Stimulated activated CD8-positive, alpha-beta memory T cell treated with anti-CD3 and anti-CD28 coated beads, Interleukin-4, amount 100 ng/mL, for 1 hour (primary cell): ENCODE measurements around the gene ZNF385D.

Experiments used
- DNase-seq, 2 donors: peaks; one replicate each; pipeline ENCODE4 v3.0.0-alpha.2; 2020; ENCODE audit warnings: low read depth in 2 of 2, low spot score in 1 of 2

ZNF385D gene, protein sequence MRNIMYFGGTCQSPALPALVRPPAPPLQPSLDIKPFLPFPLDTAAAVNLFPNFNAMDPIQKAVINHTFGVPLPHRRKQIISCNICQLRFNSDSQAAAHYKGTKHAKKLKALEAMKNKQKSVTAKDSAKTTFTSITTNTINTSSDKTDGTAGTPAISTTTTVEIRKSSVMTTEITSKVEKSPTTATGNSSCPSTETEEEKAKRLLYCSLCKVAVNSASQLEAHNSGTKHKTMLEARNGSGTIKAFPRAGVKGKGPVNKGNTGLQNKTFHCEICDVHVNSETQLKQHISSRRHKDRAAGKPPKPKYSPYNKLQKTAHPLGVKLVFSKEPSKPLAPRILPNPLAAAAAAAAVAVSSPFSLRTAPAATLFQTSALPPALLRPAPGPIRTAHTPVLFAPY

DNA sequence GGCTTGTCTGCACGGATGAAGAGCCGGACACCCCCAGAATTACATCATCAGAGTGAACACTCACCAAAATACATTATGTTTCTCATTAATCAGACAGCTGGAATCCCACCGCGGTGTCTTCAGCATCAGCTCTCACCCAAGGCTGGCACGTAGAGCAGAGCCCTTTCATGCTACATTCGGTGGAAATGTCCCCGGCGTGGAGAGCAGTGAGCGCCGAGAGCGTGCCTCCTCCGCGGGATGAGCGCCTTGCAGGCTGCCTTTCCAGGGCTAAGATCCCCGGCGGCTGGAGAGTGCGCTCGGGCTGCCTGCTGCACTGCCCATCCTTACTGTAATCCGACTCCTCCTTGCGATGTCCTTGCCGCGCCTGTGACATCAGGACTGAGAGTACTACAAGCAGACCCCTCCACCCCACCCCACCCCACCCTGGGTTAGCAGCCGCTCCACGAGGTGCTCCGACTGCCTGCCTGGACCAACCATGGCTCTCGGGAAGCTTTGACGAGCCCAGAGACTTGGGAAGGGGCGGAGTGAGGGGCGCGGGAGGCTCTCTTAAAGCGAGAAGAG, at the start of gene ZNF385D:
Gene ZNF385D (minus strand): TSS at position 380 of the 561 bp plus-strand sequence. CDS start 294 bp downstream, at position 86.
- DNase-seq, result no peak

DNA sequence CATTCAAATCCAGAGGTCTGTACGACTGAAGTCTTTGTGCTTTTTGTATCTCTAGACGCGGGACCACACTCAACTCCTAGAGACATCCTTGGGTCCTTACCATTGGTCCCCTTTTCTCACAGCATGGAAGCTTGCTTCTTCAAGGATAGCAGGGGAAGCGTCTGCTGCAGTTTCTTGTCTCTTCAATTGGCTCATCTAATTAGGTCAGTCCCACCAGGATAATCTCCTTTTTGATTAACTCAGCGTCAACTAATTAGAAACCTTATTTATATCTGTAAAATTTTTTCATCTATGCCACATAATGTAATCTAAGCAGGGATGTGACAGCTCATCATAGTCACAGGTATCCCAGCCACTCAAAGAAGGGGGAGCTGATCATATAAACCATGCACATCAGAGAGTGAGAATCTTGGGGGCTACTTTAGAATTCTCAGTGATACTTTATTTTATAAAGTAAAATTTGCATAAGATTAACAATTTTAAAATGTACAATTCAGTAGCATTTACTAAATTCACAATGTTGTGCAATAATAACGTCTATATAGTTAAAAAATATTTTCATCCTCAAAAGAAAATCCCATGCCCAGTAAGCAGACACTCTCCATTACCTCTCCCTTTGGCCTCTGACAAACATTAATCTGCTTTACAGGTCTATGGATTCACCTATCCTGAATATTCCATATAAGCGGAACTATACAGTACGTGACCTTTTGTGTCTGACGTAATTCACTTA, 47.5 kb upstream of the ZNF385D start:
- no peak for DNase-seq

DNA sequence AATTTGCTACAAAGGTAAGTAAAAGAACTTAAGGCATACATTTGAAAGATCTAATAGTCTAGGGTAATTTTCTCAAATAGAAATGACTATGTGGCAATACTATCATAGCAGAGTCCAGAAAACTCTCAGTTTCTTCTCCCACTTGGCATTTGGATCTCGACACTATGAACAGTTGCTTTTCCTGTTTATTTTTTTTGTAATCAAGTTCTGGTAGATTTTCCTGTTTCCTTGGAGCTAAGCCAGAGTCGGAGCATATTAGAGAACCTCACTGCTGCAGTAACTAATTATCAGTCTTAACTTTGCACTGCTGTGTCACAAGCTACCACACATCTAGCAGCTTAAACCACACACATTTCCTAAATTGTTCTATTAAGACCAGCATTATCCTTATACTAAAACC, 44.9 kb upstream of the ZNF385D start:
- no peak for DNase-seq

DNA sequence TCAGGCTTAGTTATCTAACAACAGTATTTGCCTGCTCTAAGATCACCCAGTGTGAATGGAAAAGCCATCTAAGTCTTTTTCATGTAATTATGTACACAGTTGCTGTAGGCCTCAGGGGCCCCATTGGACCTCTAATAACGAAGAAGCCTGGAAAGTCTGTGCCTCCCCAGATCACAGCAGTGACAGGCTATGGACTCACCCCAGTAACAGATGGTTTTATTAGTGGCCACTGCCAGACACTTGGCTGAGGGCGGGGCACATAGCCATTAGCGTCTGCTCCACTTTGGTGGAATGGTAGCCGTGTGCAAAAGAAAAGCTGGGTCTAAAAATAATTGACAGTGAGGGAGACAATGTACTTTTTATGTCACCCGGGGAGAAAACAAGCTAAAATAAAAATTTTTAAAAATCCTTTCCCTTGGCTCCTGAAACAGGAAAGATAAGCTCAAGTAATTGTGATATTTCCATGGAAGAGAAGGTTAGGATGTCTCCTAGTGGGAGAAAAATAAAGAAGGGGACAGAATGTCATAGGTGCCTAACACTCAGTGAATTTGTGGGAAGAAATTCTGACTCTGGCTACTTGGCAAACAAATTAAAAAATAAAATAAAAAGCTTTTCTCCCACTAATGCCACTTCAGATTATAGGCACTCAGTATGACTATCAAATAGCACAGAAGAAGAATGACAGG, 44.3 kb upstream of the ZNF385D start:
- DNase-seq, result no peak

DNA sequence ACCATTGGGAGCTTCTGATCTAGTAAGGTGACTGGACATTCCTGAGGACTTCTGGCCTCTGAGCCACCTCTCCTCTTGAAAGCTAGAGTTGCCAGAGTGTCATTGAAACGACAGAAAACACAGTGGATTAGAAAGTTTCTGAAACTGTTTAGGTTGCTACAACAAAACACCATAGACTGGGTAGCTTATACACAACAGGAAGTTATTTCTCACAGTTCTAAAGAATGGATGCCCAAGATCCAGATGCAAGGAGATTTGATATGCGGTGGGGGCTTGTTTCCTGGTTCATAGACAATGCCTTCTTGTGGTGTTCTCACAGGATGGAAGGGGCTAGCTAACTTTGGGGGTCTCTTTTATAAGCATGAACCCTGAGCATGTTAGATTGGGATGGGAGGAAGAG, 43.3 kb upstream of the ZNF385D start:
- DNase-seq, result no peak

DNA sequence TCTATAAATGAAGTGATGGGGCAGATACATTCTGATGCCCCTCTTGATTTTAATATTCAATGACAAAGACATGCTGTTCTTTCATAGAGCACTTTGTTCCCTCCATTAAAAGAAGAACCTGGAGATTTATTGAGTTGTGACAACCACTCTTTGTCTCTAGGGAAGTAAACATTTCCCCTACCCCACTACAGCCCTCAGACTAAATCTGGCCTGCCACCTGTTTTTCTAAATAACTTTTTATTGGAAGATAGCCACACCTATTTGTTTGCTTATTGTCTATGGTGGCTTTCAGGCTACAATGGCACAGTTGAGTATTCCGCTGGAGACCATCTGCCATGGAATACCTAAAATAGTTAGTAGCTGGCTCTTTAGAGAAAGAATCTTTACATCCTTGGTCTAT, 41.2 kb upstream of the ZNF385D start:
- DNase-seq, result no peak

DNA sequence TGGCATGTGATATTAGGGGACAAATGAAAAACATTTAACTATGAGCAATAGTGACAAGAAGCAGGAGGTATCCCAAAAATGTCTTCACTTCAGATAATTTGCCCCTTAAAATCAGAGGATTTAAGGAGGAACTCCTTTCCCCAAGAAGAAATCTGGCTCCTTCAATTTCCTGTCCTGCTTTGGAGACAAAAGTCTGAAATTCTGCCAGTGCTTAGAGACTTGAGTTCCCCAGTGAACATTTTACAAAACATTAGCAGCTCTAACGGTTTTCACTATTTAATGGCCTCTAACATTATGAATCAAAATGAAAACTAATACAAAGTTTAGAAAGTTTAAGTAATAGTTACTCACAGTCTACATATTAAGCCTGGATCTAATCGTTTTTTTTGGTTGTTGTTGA, 40.3 kb upstream of the ZNF385D start:
- no peak for DNase-seq

DNA sequence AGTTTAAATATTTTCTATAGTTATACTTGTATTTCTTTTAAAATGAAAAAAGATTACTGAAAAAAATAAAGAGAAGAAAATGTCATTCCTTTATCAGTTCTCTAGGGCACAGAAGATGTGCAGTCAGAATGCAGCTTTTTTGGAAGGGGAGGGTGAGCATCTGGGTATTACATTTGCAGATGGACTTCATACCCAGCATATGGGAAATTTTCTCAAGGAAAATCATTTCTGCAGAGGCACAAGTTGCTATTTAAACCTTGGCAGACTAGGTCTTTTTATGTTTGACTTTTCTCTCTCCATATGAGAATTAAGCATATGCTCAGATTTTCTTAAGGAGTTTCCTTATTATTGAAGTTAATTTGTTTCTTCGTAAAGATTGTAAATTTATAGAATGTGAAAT, 39.5 kb upstream of the ZNF385D start:
- no peak for DNase-seq

DNA sequence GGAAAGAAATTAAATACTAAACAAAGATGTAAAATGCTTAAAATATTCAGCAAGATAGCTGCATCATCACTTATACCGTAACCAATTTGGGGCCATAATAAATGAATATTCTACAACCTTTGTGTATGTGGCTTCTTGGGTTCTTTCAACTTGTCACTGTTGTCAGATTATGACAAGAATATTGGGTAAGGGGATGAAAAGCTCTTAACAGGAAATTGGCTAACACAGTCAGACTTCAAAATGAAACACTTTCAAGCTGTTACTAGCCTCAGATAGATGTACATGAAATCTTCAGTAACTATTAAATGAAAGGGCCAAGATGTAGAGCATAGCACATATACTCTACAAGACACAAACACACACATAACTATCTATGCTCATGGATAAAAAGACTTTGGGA, 38.7 kb upstream of the ZNF385D start:
- DNase-seq, result no peak

DNA sequence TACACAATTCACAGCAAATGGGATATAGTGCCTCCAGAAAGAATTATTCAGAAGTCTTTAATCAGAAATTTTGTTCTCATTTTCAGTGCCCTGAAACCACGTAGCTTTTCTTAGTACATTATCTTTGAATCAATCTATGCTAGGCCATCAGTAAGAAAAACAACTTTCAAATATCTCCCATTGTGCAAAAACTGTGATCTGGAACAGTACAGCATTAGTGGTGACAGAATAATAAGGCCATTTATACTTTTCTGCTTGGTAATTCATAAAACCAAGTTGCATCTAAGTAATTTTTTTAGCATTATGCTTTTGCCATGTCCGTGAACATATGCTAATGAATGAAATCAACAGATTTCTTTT, 35.4 kb upstream of the ZNF385D start:
- no peak for DNase-seq

DNA sequence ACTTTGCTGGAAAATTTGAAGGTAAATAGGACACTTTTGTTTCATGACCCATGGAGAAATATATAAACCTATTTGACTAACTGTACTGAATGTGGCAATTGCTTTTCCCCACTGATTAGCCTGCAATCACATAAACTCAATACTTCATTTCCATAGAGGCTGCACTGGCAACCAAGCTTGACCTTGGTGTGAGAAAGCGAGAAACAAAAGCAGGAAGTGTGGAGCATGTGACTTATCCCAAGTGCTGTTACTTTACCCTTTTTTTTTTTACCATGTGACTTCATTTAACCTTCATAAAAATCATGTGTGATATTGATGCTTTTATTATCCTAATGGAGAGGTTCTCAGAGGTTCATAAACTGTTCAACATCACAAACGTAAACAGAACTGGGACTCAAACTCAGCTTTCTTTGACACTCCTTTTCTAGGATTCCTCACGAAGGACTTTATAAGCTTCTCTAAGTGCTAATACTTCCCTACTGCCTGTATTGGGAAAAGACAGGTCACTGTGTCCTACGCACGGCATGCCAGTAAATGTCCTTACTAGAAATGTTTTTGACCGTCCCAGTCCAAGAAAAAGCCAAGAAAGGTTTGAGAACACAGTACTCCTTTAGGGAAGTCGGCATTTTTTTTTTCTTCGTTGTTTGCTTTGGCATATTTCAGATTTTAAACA, 34.9 kb upstream of the ZNF385D start:
- DNase-seq, result no peak

DNA sequence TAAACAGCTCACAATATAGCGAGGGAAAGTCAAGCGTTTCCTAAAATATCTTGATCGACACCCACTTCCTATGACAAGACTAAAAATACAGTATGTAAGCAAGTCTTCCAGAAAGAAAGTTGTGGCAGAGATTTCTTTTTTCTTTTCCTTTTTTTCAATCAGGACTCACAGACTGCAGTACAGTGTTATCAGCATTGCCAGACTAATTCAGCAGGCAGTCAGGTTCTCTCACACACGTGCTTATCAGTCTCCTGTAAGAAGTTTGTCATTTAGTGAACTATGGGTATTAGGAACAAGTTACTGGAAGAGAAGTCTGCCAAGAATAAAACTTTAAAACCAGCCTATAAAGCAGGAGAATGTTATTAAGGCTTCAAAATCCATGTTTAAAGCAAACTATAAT, 32.8 kb upstream of the ZNF385D start:
- no peak for DNase-seq

DNA sequence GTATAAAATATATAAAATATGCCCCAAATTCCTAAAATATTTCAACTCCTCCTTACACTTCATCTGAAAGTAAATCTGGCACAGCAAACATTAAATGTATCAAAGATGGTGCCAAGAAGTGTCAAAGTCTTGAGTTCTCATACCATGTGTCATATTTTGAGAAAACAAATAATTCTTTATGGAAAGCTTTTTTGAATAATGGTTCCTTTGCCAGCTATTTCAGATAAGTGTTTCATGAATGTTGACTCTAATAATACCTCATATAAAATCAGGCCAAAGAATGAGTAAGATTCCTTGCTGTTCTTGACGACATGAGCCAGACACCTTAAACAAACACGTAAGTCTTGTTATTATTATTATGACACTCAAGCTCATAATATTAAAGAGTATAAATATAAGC, 30.3 kb upstream of the ZNF385D start:
- DNase-seq, result no peak

DNA sequence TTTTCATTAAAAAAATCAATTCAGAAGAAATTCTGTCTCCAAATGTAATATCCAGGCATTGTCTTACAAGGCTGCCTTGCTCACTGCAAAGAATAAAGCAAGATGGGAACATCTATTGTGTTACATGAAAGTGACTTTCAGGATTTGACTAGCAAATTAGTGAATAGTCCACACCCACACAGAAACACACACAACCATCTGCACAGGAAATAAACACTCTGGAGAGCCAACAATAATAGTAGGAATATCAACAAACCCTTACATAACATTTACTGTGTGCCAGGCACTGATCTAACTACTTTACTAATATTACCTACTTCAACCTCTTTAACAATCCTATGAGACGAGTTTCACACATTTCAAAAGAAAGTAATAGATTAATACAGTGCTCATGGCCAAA, 28.9 kb upstream of the ZNF385D start:
- DNase-seq, result no peak

DNA sequence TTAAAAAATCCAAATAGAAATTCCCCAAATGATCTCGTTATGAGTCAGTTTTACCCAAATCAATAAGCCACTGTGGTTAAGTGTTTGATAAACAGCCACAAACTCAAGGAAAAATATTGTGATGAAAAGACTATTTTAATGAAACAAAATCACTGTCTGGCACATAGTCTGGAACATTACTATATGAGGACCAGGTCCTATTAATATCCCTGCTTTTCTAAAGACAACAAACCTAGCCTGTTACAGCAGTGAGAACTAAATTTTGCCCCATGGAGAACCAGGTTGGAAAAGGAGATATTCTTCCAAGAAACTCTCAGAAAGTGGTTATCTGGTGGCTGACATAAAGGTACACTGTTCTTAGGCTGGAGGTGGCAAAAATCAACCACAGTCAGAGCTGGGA, 27.7 kb upstream of the ZNF385D start:
- DNase-seq, result no peak

DNA sequence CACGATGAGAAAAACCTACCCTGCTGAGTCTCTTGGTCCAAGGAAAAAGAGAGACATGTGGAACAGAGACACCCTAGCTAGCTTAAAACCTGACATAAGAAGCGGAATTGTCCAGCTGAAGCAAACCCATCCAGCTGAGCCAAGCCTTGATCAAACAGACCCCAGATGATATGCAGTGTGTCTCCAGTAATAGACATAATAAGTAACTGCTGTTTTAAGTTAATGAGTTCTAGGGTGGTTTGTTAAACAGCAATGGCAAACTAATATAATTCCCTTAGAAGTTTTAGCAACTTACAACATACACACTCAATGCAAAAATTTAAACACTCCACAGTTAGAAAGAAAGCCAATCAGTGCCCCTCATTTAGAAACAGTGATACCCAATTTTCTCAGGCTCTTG, 26.8 kb upstream of the ZNF385D start:
- DNase-seq, result no peak

DNA sequence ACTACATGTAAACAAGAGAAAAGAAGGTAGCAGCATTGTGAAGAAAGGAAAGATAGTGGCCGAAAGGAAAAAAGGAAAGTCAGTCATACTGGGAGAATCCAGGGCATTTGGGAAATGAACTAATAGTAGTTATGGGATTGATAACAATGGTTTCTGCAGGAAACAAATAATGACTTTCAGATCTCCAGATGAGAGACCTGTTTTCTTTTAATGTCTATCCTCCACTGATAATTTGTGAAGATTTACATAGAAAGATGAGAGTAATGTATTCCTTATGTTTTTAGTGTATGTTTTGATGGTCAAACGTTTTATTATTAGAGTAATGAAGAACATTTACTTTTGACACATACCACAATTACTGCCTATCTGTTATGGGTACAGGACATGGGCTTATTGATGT, 15.0 kb upstream of the ZNF385D start:
- DNase-seq, result no peak

DNA sequence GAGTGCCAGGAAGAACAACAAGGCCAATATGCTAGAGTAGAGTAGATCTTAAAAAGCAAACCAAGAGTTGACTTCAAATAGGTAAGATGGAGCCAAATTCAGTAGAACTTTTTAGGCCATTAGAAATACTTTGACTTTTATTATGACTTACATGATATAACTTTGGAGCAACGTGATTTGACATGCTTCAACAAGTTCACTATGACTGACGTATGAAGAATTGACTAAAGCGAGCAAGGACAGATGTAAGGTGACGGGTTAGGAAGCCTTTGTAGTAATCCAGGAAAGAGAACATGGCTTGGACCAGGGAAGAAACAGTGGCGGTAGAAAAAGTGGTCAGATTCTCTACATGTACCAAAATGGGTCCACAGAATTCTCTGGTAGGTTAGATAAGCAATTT, 4.9 kb upstream of the ZNF385D start:
- no peak for DNase-seq

DNA sequence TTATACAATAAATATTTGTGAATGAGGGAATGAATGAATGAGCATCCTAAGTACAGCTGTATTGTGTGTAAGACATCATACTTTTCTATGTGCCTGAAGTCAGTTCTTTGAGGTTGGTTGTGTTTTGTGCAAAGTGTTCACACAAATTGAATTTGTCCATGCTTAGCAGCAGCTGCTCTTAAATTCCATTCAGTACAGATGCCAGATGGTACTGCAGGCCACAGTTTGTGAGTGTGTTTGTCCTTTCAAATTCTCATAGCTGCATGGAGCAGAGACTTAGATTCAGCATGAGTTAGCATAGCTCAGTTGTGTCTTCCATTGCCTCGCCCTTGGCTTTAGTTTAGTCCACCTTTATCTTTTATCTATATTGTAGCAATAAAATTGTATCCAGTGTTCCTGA, 3.8 kb upstream of the ZNF385D start:
- DNase-seq, result no peak

DNA sequence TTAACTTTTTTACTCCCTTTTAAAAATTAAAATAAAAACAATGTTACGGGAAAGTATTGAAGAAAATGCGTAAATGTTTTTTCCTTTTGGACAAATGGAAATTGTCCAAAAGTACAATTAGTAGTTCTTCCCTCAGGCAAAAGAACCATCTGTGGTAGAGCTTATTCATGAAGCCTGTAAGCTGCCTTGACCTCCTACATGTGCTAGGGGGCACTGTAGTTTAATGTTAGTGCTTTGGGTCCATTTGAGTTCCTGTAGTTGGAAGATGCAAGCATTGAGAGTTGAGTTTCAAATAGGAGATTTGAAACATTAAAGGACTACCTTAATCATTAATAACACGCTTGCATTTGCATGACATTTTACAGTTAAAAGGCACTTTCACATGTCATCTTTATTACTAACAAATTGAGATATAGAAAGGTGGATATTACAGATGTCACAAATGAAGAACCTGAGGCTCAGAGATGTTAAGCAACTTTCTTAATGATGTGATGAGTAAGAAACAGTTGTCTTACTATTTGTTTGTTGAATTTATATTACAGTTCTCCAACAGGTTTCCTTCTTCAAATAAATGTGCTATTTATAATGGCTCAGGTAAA, 1.8 kb upstream of the ZNF385D start:
- DNase-seq, result no peak

DNA sequence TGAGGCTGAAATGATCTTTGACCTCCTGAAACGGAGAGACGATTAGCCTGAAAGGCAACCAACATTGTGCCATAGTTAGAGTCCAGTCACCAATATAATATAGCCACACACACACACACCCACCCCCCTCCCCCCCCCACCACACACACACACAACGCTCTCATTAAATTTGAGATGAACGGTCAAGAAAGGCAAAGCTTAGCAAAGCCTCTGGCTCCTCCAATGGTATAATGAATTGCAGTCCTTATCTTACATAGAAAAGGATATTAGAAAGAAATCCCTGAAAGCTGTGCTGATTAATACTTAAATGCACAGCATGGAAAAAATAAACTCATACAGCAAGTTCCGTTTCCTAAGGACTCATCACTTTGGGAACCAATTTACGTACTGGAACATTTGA, 876 bp upstream of the ZNF385D start:
- no peak for DNase-seq
